Natural killer cell (primary cell): ENCODE results near the gene NEAT1. TPM values are rescaled to one million over a fixed set of nuclear protein-coding genes. Genes with fewer than 3 reads are reported as not detected.
A peak's percentile ranks its signal among the peaks of the same experiment; 100 is the strongest.

Experiments
- ATAC-seq, 3 donors: fragments of 150-1000 bp in 2 of 3; fragments of 200-7000 bp in 1 of 3; cut with Tn5 transposase; 1 replicate in 1 of 3; 2 replicates in 2 of 3; pipeline ENCODE4 v1.10.0; 2021; ENCODE audit warnings: mild to moderate bottlenecking in 2 of 3, moderate library complexity in 2 of 3
- DNase-seq, 2 donors: peaks; one replicate each; pipeline versions ENCODE4 v3.0.0 to v3.0.0-alpha.2; 2013 to 2021; ENCODE audit warnings: mixed read lengths in 1 of 2
- H3K27ac ChIP-seq: one replicate; pipeline ENCODE4 v1.5.1; 2013; ENCODE audit warnings: mild to moderate bottlenecking, low read length
- H3K27me3 ChIP-seq: one replicate; pipeline ENCODE4 v1.6.1; 2013; ENCODE audit warnings: low read length; ENCODE audit not compliant: control insufficient read depth, insufficient read depth
- H3K36me3 ChIP-seq: one replicate; pipeline ENCODE4 v1.6.1; 2013; ENCODE audit warnings: low read length; ENCODE audit not compliant: control insufficient read depth, insufficient read depth
- H3K4me1 ChIP-seq: one replicate; pipeline ENCODE4 v1.6.1; 2013; ENCODE audit warnings: low read length; ENCODE audit not compliant: control insufficient read depth, insufficient read depth
- H3K4me3 ChIP-seq: one replicate; pipeline ENCODE4 v1.5.1; 2013; ENCODE audit warnings: low read length
- H3K9me3 ChIP-seq: one replicate; pipeline ENCODE4 v1.6.1; 2013; ENCODE audit warnings: low read length; ENCODE audit not compliant: control insufficient read depth, insufficient read depth
- H3K27ac Mint-ChIP-seq, 2 donors: one replicate each; pipeline ENCODE4 v1.8.0; 2022; ENCODE audit warnings: mild to moderate bottlenecking in 2 of 2, mixed read lengths in 2 of 2, moderate library complexity in 1 of 2
- H3K27me3 Mint-ChIP-seq, 2 donors: one replicate each; pipeline ENCODE4 v1.8.0; 2022; ENCODE audit warnings: low read depth in 2 of 2, mixed read lengths in 2 of 2
- H3K36me3 Mint-ChIP-seq: one replicate; pipeline ENCODE4 v1.8.0; 2022; ENCODE audit warnings: mixed read lengths
- H3K4me1 Mint-ChIP-seq, 2 donors: one replicate each; pipeline ENCODE4 v1.8.0; 2022; ENCODE audit warnings: mixed read lengths in 2 of 2
- H3K4me3 Mint-ChIP-seq: one replicate; pipeline ENCODE4 v1.8.0; 2022; ENCODE audit warnings: mild to moderate bottlenecking, moderate library complexity, mixed read lengths
- H3K9me3 Mint-ChIP-seq, 2 donors: one replicate each; pipeline ENCODE4 v1.8.0; 2022; ENCODE audit warnings: mixed read lengths in 2 of 2
- CTCF ChIP-seq: fragments of 200-600 bp; IDR thresholded peaks from one replicate; pipeline ENCODE4 v1.8.0; 2022; ENCODE audit warnings: antibody characterized with exemption
- WGBS: methylation state at CpG from one replicate; pipeline ENCODE4 v1.1.7; 2013; ENCODE audit warnings: missing lambda C conversion rate; ENCODE audit not compliant: insufficient coverage; 5-methylcytosine and 5-hydroxymethylcytosine counted together
- intact Hi-C: fragments of 100-400 bp; cut with micrococcal nuclease; formaldehyde crosslinking; loops from one replicate; pipeline ENCODE4 v1.14.2; 2022
- total RNA-seq, 4 donors: library from RNA; stranded (reverse); fragments of 120-200 nt in 1 of 4; gene quantifications; one replicate each; pipeline versions ENCODE4 v1.2.3 to v1.2.4, GENCODE V29; 2013 to 2022

The NEAT1 gene
- total RNA-seq, 3 donors from 2014 or later (not counting 1 experiment from before 2014, with no cell fraction given) = 1,031 to 1,768 (median 1,493) TPM

DNA sequence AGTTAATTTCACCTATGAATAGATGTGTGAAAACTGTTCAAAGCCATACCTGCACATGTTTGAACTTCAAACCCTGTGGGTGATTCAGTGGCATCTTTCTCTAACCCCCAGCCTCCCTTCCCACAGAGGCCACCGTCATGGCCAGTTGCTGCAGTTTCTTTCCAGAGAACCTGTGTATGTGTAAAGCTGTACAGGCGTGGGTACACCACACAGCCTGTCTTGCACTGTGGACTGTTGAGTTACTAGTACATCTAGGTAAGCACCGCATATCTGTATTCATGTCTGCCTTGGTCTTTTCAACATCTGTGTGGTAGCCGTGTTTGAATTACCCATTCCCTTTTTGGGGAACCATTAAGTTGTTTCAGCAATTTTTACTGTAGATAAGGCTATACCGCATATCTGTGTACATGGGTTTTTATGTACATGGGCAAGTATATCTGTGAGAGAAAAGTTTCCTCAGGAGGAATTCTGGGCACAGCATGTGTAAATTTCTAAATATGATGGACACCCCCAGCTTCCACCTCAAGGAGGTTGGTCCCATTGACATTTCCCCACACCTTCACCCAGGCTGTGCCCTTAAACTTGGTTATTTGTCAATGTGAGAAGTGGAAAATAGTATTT, 13.9 kb downstream of the NEAT1 start:
- Histone ChIP-seq H3K9me3 (no peaks in the 10 kb centered on the region), H3K36me3 (peaks cover 53% of the 10 kb centered on the region), H3K4me3 (no peak overlapping the region), H3K27me3 (no peaks in the 10 kb centered on the region), H3K27ac (no peak overlapping the region), H3K4me1 (peaks cover 33% of the 10 kb centered on the region)
- WGBS = 86% methylated on average over 4 of the region's 5 CpGs
- intact Hi-C loops = no loop called here
- ATAC-seq (no peak), DNase-seq (no peak)
- peaks cover 77 to 80% of the 10 kb centered on the region in 2 donors for H3K4me1 Mint-ChIP-seq
- H3K4me3 Mint-ChIP-seq = no peak overlapping the region
- no peaks in the 10 kb centered on the region for H3K9me3 Mint-ChIP-seq
- no peak for TF ChIP-seq CTCF
- H3K27ac Mint-ChIP-seq = peak overlapping the region; percentile 66 to 98
- no peaks in the 10 kb centered on the region for H3K36me3 Mint-ChIP-seq
- no peaks in the 10 kb centered on the region for H3K27me3 Mint-ChIP-seq

GRCh38 chr11:65437436-65438227, 15.0 kb downstream of the NEAT1 start:
- H3K4me1 ChIP-seq = peaks cover 44% of the 10 kb centered on the region
- peaks cover 54% of the 10 kb centered on the region for H3K36me3 ChIP-seq
- ATAC-seq (no peak), DNase-seq (peak in 1 of 2 donors; percentile 15)
- WGBS = 95% methylated on average over 14 of the region's 14 CpGs
- no peaks in the 10 kb centered on the region for H3K27me3 Mint-ChIP-seq
- H3K27ac ChIP-seq = no peak overlapping the region
- H3K9me3 Mint-ChIP-seq = no peaks in the 10 kb centered on the region
- no peak for TF ChIP-seq CTCF
- intact Hi-C loops = loop anchor here (2.0 kb wide), 1 partner anchor 17 kb away; no protein-coding TSS in a partner anchor
- peaks cover 75 to 80% of the 10 kb centered on the region in 2 donors for H3K4me1 Mint-ChIP-seq
- no peak overlapping the region for H3K4me3 Mint-ChIP-seq
- H3K4me3 ChIP-seq = no peak overlapping the region
- H3K27ac Mint-ChIP-seq = peak overlapping the region; percentile 75 to 98
- no peaks in the 10 kb centered on the region for H3K27me3 ChIP-seq
- H3K9me3 ChIP-seq = no peaks in the 10 kb centered on the region
- H3K36me3 Mint-ChIP-seq = no peaks in the 10 kb centered on the region

GRCh38 chr11:65438257-65439151, 15.9 kb downstream of the NEAT1 start:
- H3K4me3 ChIP-seq = no peak overlapping the region
- no peaks in the 10 kb centered on the region for H3K36me3 Mint-ChIP-seq
- peaks cover 53% of the 10 kb centered on the region for H3K4me1 ChIP-seq
- intact Hi-C loops = loop anchor here (2.0 kb wide), 1 partner anchor 16 kb away; no protein-coding TSS in a partner anchor
- peak overlapping the region; percentile 78 to 92 for H3K27ac Mint-ChIP-seq
- H3K27ac ChIP-seq = no peak overlapping the region
- WGBS = 100% methylated on average over 2 of the region's 9 CpGs
- H3K4me1 Mint-ChIP-seq = peaks cover 76 to 83% of the 10 kb centered on the region in 2 donors
- H3K27me3 Mint-ChIP-seq = no peaks in the 10 kb centered on the region
- no peak for TF ChIP-seq CTCF
- H3K27me3 ChIP-seq = no peaks in the 10 kb centered on the region
- DNase-seq (no peak), ATAC-seq (no peak)
- H3K9me3 ChIP-seq = no peaks in the 10 kb centered on the region
- H3K36me3 ChIP-seq = peaks cover 51% of the 10 kb centered on the region
- no peak overlapping the region for H3K4me3 Mint-ChIP-seq
- H3K9me3 Mint-ChIP-seq = no peaks in the 10 kb centered on the region
